ENCODE measurements around the gene PLBD1.
A peak's percentile ranks its signal among the peaks of the same experiment; 100 is the strongest.

PLBD1 gene

GRCh38 chr12:14591719-14592118 is 24.0 kb upstream of the PLBD1 start:
- no peak for TF ChIP-seq CTCF (IDR thresholded peaks at IDR 0.05; ENCODE audit: low read depth, low read length)
- TF ChIP-seq POLR2A (IDR thresholded peaks at IDR 0.05; ENCODE audit: extremely low read depth, insufficient read length): no peak
- no peak for TF ChIP-seq MAX (IDR thresholded peaks at IDR 0.05; ENCODE audit: low read depth, low read length)
- TF ChIP-seq MYC (IDR thresholded peaks at IDR 0.05; ENCODE audit: low read depth, low read length): no peak
- H3K4me3 ChIP-seq (ENCODE audit: low read depth, low read length): no peak overlapping the region
- no peak for DNase-seq (ENCODE audit: low read depth)

GRCh38 chr12:14589169-14590004 is 21.7 kb upstream of the PLBD1 start:
- H3K4me3 ChIP-seq (ENCODE audit: low read depth, low read length): no peak overlapping the region
- DNase-seq (ENCODE audit: low read depth): no peak
- TF ChIP-seq MYC (IDR thresholded peaks at IDR 0.05; ENCODE audit: low read depth, low read length): no peak
- TF ChIP-seq POLR2A (IDR thresholded peaks at IDR 0.05; ENCODE audit: extremely low read depth, insufficient read length): no peak
- no peak for TF ChIP-seq CTCF (IDR thresholded peaks at IDR 0.05; ENCODE audit: low read depth, low read length)
- TF ChIP-seq MAX (IDR thresholded peaks at IDR 0.05; ENCODE audit: low read depth, low read length): no peak

GRCh38 chr12:14588571-14588970 is 20.9 kb upstream of the PLBD1 start:
- TF ChIP-seq MYC (IDR thresholded peaks at IDR 0.05; ENCODE audit: low read depth, low read length) (no peak), POLR2A (IDR thresholded peaks at IDR 0.05; ENCODE audit: extremely low read depth, insufficient read length) (no peak), CTCF (IDR thresholded peaks at IDR 0.05; ENCODE audit: low read depth, low read length) (no peak), MAX (IDR thresholded peaks at IDR 0.05; ENCODE audit: low read depth, low read length) (no peak)
- H3K4me3 ChIP-seq (ENCODE audit: low read depth, low read length): no peak overlapping the region
- DNase-seq (ENCODE audit: low read depth): no peak

GRCh38 chr12:14578646-14579045 is 11.0 kb upstream of the PLBD1 start:
- TF ChIP-seq CTCF (IDR thresholded peaks at IDR 0.05; ENCODE audit: low read depth, low read length) (no peak), POLR2A (IDR thresholded peaks at IDR 0.05; ENCODE audit: extremely low read depth, insufficient read length) (no peak), MAX (IDR thresholded peaks at IDR 0.05; ENCODE audit: low read depth, low read length) (no peak)
- DNase-seq (ENCODE audit: low read depth): no peak
- no peak overlapping the region for H3K4me3 ChIP-seq (ENCODE audit: low read depth, low read length)

GRCh38 chr12:14577344-14577743 is 9.7 kb upstream of the PLBD1 start:
- TF ChIP-seq CTCF (IDR thresholded peaks at IDR 0.05; ENCODE audit: low read depth, low read length) (no peak), POLR2A (IDR thresholded peaks at IDR 0.05; ENCODE audit: extremely low read depth, insufficient read length) (no peak), MYC (IDR thresholded peaks at IDR 0.05; ENCODE audit: low read depth, low read length) (no peak), MAX (IDR thresholded peaks at IDR 0.05; ENCODE audit: low read depth, low read length) (no peak)

More at GRCh38 chr12:14577344-14577743, 9.7 kb upstream of the PLBD1 start:
- H3K4me3 ChIP-seq (ENCODE audit: low read depth, low read length): no peak overlapping the region
- DNase-seq (ENCODE audit: low read depth): peak; percentile 83

Measured in NB4 (cell line).